Gastrocnemius medialis (tissue), 4 donors: Measurements from ENCODE around the gene USP15.
"Not testable (repeated sequence)": the region's sequence is repeated elsewhere in the genome, so short reads cannot be mapped to it uniquely, and the experiment has no call there.

Experiments
- POLR2A ChIP-seq, 2 donors: fragments of 450-650 bp; IDR thresholded peaks; one replicate each; pipeline ENCODE4 v1.6.1; 2017; ENCODE audit warnings: antibody characterized with exemption in 2 of 2, mild to moderate bottlenecking in 2 of 2, moderate library complexity in 2 of 2
- TF ChIP-seq, protein P1 (sequence below), 5 experiments: fragments of 450-650 bp in 3 of 5; fragments of 200-600 bp in 2 of 5; sonication (generic) in 2 of 5; IDR thresholded peaks in 4 of 5; conservative IDR thresholded peaks in 1 of 5; 1 replicate in 4 of 5; 2 replicates in 1 of 5; pipeline ENCODE4 v1.5.1; 2016 to 2019; ENCODE audit warnings: antibody characterized with exemption in 5 of 5, mild to moderate bottlenecking in 3 of 5, moderate library complexity in 3 of 5

DNA sequence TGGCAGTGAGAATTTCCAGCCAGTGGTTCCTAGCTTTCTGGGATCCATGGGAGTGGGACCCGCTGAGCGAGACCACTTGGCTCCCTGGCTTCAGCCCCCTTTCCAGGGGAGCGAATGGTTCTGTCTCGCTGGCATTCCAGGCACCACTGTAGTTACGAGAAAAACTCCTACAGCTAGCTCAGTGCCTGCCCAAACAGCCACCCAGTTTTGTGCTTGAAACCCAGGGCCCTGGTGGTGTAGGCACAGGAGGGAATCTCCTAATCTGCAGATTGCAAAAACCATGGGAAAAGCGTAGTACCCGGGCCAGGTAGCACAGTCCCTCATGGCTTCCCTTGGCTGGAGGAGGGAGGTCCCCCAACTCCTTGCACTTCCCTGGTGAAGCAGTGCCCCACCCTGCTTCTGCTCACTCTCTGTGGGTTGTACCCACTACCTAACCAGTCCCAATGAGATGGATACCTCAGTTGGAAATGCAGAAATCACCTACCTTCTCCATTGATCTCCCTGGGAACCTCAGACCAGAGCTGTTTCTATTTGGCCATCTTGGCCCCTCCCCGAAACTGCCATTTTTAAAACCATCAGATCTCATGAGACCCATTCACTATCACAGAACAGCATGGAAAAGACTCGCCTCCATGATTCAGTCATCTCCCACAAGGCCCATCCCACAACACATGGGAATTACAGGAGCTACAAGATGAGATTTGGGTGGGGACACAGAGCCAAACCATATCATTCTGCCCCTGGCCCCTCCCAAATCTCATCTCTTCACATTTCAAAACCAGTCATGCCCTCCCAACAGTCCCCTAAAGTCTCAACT lies 83.3 kb downstream of the USP15 start:
- not testable (repeated sequence) for TF ChIP-seq POLR2A (IDR thresholded peaks at IDR 0.05)
- TF ChIP-seq, protein P1, sequence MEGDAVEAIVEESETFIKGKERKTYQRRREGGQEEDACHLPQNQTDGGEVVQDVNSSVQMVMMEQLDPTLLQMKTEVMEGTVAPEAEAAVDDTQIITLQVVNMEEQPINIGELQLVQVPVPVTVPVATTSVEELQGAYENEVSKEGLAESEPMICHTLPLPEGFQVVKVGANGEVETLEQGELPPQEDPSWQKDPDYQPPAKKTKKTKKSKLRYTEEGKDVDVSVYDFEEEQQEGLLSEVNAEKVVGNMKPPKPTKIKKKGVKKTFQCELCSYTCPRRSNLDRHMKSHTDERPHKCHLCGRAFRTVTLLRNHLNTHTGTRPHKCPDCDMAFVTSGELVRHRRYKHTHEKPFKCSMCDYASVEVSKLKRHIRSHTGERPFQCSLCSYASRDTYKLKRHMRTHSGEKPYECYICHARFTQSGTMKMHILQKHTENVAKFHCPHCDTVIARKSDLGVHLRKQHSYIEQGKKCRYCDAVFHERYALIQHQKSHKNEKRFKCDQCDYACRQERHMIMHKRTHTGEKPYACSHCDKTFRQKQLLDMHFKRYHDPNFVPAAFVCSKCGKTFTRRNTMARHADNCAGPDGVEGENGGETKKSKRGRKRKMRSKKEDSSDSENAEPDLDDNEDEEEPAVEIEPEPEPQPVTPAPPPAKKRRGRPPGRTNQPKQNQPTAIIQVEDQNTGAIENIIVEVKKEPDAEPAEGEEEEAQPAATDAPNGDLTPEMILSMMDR (IDR thresholded peaks at IDR 0.05 in 4 of 5, conservative IDR thresholded peaks at IDR 0.05 in 1 of 5) = not testable (repeated sequence)
